Coronary artery (tissue), 2 donors: Measurements from ENCODE around the gene BMP5.
A peak's percentile ranks its signal among the peaks of the same experiment; 100 is the strongest.

ENCODE experiments used
- DNase-seq: peaks from one replicate; pipeline ENCODE4 v3.0.0-alpha.2; 2017; ENCODE audit warnings: low spot score
- H3K27ac ChIP-seq, 2 donors: fragments of 200-600 bp; sonication (generic); one replicate each; pipeline ENCODE4 v1.5.1; 2016 to 2019
- H3K4me3 ChIP-seq: fragments of 200-600 bp; sonication (generic); 2 replicates; pipeline ENCODE4 v1.5.1; 2016; ENCODE audit warnings: mild to moderate bottlenecking, moderate library complexity
- TF ChIP-seq, protein P1 (sequence below): fragments of 200-600 bp; sonication (generic); IDR thresholded peaks from one replicate; pipeline ENCODE4 v1.5.1; 2019; ENCODE audit warnings: antibody characterized with exemption

Gene BMP5

DNA sequence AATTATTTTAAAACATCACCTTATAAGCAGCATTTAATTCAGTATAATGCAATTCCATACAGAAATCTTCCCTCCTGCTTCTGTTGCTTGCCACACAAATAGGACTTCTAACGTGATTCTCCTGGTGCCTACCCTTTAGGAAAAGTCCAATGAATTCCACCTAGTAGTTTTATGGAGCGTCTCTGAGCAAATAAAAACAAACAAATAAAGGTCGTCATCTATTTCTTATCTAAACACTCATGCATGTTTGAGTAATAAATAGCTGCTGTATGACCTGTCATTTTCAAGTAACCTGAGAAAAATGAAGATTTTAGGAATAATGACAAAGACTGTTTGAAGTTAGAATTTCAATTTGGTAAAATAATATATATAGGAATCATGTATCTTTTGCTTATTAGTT lies 102.7 kb downstream of the BMP5 start:
- no peak overlapping the region for H3K4me3 ChIP-seq
- TF ChIP-seq, protein P1, sequence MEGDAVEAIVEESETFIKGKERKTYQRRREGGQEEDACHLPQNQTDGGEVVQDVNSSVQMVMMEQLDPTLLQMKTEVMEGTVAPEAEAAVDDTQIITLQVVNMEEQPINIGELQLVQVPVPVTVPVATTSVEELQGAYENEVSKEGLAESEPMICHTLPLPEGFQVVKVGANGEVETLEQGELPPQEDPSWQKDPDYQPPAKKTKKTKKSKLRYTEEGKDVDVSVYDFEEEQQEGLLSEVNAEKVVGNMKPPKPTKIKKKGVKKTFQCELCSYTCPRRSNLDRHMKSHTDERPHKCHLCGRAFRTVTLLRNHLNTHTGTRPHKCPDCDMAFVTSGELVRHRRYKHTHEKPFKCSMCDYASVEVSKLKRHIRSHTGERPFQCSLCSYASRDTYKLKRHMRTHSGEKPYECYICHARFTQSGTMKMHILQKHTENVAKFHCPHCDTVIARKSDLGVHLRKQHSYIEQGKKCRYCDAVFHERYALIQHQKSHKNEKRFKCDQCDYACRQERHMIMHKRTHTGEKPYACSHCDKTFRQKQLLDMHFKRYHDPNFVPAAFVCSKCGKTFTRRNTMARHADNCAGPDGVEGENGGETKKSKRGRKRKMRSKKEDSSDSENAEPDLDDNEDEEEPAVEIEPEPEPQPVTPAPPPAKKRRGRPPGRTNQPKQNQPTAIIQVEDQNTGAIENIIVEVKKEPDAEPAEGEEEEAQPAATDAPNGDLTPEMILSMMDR, result no peak
- no peak overlapping the region for H3K27ac ChIP-seq
- DNase-seq, result no peak

- TF ChIP-seq, protein P1, result no peak
- DNase-seq, result no peak
- Histone ChIP-seq H3K4me3 (no peak overlapping the region), H3K27ac (no peak overlapping the region)
Measured at GRCh38 chr6:55759536-55759935, 115.9 kb downstream of the BMP5 start.

DNA sequence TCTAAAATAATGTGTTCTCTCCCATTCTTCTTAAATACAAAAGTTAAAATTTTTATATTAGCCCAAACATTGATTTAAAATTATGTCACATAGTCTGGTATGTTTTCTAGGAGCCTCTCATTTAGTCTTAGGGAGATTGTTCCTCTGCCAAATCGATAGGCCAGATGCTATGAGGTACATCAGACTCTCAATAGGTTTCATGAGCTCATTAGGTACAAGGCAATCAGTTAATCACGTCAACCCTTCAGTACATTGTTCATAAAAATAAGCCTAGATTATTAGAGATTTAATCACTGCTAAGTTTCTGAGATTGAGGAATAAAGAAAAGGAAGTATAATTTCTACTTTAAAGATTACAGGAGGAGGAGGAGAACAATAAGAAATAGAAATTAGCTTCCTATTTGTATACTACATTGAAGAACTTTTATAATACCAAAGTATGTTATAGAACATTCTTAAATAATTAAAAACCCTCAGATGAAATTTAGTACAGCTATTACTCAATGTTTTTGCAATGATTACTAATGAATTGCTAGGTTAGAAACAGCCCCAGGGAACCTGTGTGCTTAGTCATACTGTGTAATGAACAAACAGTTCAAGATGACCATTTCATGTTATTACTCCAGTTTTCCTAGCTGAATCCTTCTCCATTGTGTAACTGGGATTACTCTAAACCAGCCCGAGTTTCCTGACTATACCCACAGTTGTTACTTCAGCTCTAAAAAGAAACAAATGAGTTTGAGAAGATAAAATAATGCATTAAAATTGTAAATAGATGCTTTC lies 117.0 kb downstream of the BMP5 start:
- TF ChIP-seq, protein P1, result no peak
- H3K4me3 ChIP-seq, result no peak overlapping the region
- DNase-seq, result no peak
- H3K27ac ChIP-seq, result no peak overlapping the region

DNA sequence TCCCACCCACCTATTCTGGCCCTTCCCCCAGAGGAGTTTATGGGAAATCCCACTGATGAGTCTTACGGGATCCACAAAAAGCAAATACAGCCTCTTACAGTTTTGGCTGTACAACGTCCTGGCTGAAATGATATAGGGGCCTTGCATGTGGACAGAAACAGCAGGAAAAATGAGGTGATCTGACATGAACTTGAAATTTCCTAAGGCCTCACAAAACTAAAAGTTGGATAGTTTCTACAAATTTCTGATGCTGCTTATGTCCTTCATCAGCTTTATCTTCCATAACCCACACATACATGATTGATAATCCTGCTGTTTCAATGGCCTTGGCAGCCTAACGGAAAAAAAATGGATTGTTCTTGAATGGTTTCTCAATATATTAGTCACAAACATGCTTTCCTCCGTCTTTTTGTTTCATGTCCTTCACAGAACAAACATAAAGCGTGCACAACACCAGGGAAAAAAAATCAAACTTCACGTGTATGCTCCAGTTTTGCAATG lies 118.8 kb downstream of the BMP5 start:
- no peak overlapping the region for H3K4me3 ChIP-seq
- TF ChIP-seq, protein P1, result no peak
- H3K27ac ChIP-seq, result peak overlapping the region in 1 of 2 donors; percentile 9
- DNase-seq, result no peak

- TF ChIP-seq, protein P1, result no peak
- no peak for DNase-seq
- Histone ChIP-seq H3K4me3 (no peak overlapping the region), H3K27ac (no peak overlapping the region)
Measured at GRCh38 chr6:55748880-55749279, 126.5 kb downstream of the BMP5 start.

- DNase-seq, result no peak
- H3K27ac ChIP-seq, result no peak overlapping the region
- H3K4me3 ChIP-seq, result no peak overlapping the region
- TF ChIP-seq, protein P1, result no peak
Measured at GRCh38 chr6:55746473-55746872, 128.9 kb downstream of the BMP5 start.

DNA sequence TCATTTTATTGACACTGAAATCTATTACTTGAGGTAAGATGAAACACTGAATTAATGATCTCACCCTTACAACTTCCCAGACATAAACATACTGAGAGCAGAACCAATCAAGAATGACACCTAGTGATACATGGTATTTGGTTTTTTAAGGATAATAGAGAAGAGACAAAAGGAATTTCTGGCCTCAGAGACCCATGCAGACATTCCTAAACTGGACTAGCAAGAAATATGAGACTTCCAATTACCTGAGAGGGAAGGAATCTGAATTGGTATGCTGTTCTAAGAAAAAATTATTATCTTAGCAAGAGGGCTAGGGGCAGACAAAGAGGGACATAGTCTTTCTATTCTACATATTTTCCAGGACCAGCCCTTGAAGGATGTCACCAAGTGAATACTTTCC lies 141.1 kb downstream of the BMP5 start:
- H3K4me3 ChIP-seq, result no peak overlapping the region
- H3K27ac ChIP-seq, result no peak overlapping the region
- TF ChIP-seq, protein P1, result no peak
- no peak for DNase-seq
